Measurements from ENCODE around the gene MYH8.

MYH8 gene

GRCh38 chr17:10421900-10422542 lies at the start of gene MYH8:
MYH8 (minus strand) TSS chr17:10421950; CDS start chr17:10420227, 1,723 bp downstream.
- DNase-seq, result no peak

GRCh38 chr17:10469459-10469858 lies 47.7 kb upstream of the MYH8 start, which contains the start of gene MYH4:
MYH4 (minus strand) TSS chr17:10469559; CDS start chr17:10466745, 2,814 bp downstream.
- DNase-seq, result no peak

- DNase-seq, result no peak
These were observed 41.7 kb upstream of the MYH8 start for GRCh38 chr17:10463402-10463801.

GRCh38 chr17:10460062-10460461 lies 38.3 kb upstream of the MYH8 start:
- no peak for DNase-seq

- no peak for DNase-seq
These were observed 37.0 kb upstream of the MYH8 start for GRCh38 chr17:10458701-10459100.

- no peak for DNase-seq
These were observed 36.2 kb upstream of the MYH8 start for GRCh38 chr17:10457952-10458351.

- DNase-seq, result no peak
These were observed 25.5 kb upstream of the MYH8 start for GRCh38 chr17:10447026-10447931.

GRCh38 chr17:10439816-10440215 lies 18.1 kb upstream of the MYH8 start:
- DNase-seq, result peak; percentile 66

GRCh38 chr17:10435096-10435495 lies 13.3 kb upstream of the MYH8 start:
- DNase-seq, result no peak

- peak; percentile 59 for DNase-seq
These were observed 7.8 kb upstream of the MYH8 start for GRCh38 chr17:10429421-10430045.

- DNase-seq, result no peak
These were observed 7.0 kb upstream of the MYH8 start for GRCh38 chr17:10428781-10429180.

GRCh38 chr17:10421211-10421610 lies 539 bp downstream of the MYH8 start:
- DNase-seq, result no peak

GRCh38 chr17:10420811-10421210 lies 939 bp downstream of the MYH8 start:
- no peak for DNase-seq

- no peak for DNase-seq
These were observed 4.3 kb downstream of the MYH8 start for GRCh38 chr17:10417431-10417830.

GRCh38 chr17:10415161-10415560 lies 6.6 kb downstream of the MYH8 start:
- no peak for DNase-seq

GRCh38 chr17:10403589-10403988 lies 18.2 kb downstream of the MYH8 start:
- DNase-seq, result no peak

GRCh38 chr17:10398352-10398751 lies 23.4 kb downstream of the MYH8 start:
- no peak for DNase-seq

- no peak for DNase-seq
These were observed 25.1 kb downstream of the MYH8 start for GRCh38 chr17:10396524-10397163.

- DNase-seq, result no peak
These were observed 27.4 kb downstream of the MYH8 start for GRCh38 chr17:10394201-10394887.

- DNase-seq, result no peak
These were observed 28.9 kb downstream of the MYH8 start for GRCh38 chr17:10392880-10393279.

GRCh38 chr17:10385871-10386270 lies 35.9 kb downstream of the MYH8 start:
- no peak for DNase-seq

- peak; percentile 17 for DNase-seq
These were observed 37.6 kb downstream of the MYH8 start for GRCh38 chr17:10384175-10384574.
